HepG2 (cell line): ENCODE results near the gene UBE2R2. TPM values are rescaled to one million over a fixed set of nuclear protein-coding genes. Genes with fewer than 3 reads are reported as not detected.
A peak's percentile ranks its signal among the peaks of the same experiment; 100 is the strongest.

Source experiments
- AFF4 ChIP-seq: sonication (generic); formaldehyde crosslinking; IDR thresholded peaks from 2 replicates; pipeline ENCODE4 v1.4.0; 2020; ENCODE audit warnings: missing genetic modification reagents
- KMT2B ChIP-seq: IDR thresholded peaks from 2 replicates; pipeline ENCODE4 v1.6.1; 2016; ENCODE audit warnings: missing genetic modification reagents, missing compliant biosample characterization
- MAX ChIP-seq: IDR thresholded peaks from 2 replicates; pipeline ENCODE4 v1.6.1; 2012; ENCODE audit warnings: inconsistent platforms
- NFE2 ChIP-seq: sonication (generic); formaldehyde crosslinking; IDR thresholded peaks from 2 replicates; pipeline ENCODE4 v1.4.0; 2020; ENCODE audit warnings: missing genetic modification reagents
- NFE2L2 ChIP-seq: fragments of 150-350 bp; IDR thresholded peaks from 2 replicates; pipeline ENCODE4 v1.6.1; 2014; ENCODE audit warnings: low read length
- SOX6 ChIP-seq, 2 experiments: fragments of 450-650 bp in 1 of 2; sonication (generic) in 1 of 2; formaldehyde crosslinking in 1 of 2; IDR thresholded peaks; 2 replicates each; pipeline versions ENCODE4 v1.4.0 to v1.6.1; 2017 to 2020; ENCODE audit warnings: antibody characterized with exemption in 1 of 2, mild to moderate bottlenecking in 1 of 2, missing genetic modification reagents in 1 of 2
- THAP9 ChIP-seq: sonication (generic); formaldehyde crosslinking; IDR thresholded peaks from 2 replicates; pipeline ENCODE4; 2020; ENCODE audit warnings: missing genetic modification reagents, mild to moderate bottlenecking, borderline replicate concordance
- ZNF121 ChIP-seq: sonication (generic); formaldehyde crosslinking; IDR thresholded peaks from 2 replicates; pipeline ENCODE4 v1.5.0; 2020; ENCODE audit warnings: mild to moderate bottlenecking, missing genetic modification reagents
- ZNF136 ChIP-seq: sonication (generic); formaldehyde crosslinking; IDR thresholded peaks from 2 replicates; pipeline ENCODE4 v1.8.1; 2022; ENCODE audit warnings: low read depth, mild to moderate bottlenecking, moderate library complexity, missing genetic modification reagents
- ZNF142 ChIP-seq: sonication (generic); formaldehyde crosslinking; IDR thresholded peaks from 2 replicates; pipeline ENCODE4 v1.4.0; 2020; ENCODE audit warnings: missing genetic modification reagents
- ZNF282 ChIP-seq: fragments of 450-650 bp; IDR thresholded peaks from 2 replicates; pipeline ENCODE4 v1.6.1; 2018; ENCODE audit not compliant: partially characterized antibody
- ZNF564 ChIP-seq: sonication (generic); formaldehyde crosslinking; IDR thresholded peaks from 2 replicates; pipeline ENCODE4 v1.8.1; 2023; ENCODE audit warnings: mild to moderate bottlenecking, missing genetic modification reagents
- ZNF670 ChIP-seq: sonication (generic); formaldehyde crosslinking; IDR thresholded peaks from 2 replicates; pipeline ENCODE4 v1.8.0; 2022; ENCODE audit warnings: mild to moderate bottlenecking, missing genetic modification reagents, borderline replicate concordance
- ZNF850 ChIP-seq: sonication (generic); formaldehyde crosslinking; conservative IDR thresholded peaks from 2 replicates; pipeline ENCODE4 v1.9.0; 2021; ENCODE audit warnings: mild to moderate bottlenecking, missing genetic modification reagents
- ZUFSP ChIP-seq: sonication (generic); formaldehyde crosslinking; IDR thresholded peaks from 2 replicates; pipeline ENCODE4 v1.9.0; 2021; ENCODE audit warnings: missing genetic modification reagents, mild to moderate bottlenecking, borderline replicate concordance
- polyA plus RNA-seq, 8 experiments: library from polyadenylated mRNA; depleted of rRNA in 3 of 8; stranded (reverse) in 7 of 8; unstranded in 1 of 8; fragments of >200 nt; fragmentation: Illumina TruSeq in 4 of 8; extraction: Trizol in 4 of 8; gene quantifications; 2 replicates each; pipeline versions ENCODE4 v1.2.1 to v1.2.3, GENCODE V29; 2011 to 2016; ENCODE audit warnings: low read depth in 4 of 8, missing spikeins in 1 of 8, mixed read lengths in 1 of 8; ENCODE audit not compliant: insufficient read depth in 1 of 8
- total RNA-seq, 5 experiments: library from RNA; depleted of rRNA; stranded (reverse); fragments of >200 nt; fragmentation: Illumina TruSeq; extraction: Trizol; gene quantifications; 2 replicates each; pipeline ENCODE4 v1.2.3, GENCODE V29; 2016; ENCODE audit warnings: low read depth in 1 of 5

UBE2R2 gene
- total and polyA plus RNA-seq, 2 of the 13 experiments (the other 11 are each of a cell fraction or from before 2014, with no cell fraction given): 14.8 to 20.9 TPM

GRCh38 chr9:33942471-33943083 lies 125.6 kb downstream of the UBE2R2 start (continued):
- TF ChIP-seq ZNF121 (CRISPR knock-in tag): peak; percentile 87
- no peak for TF ChIP-seq ZNF850 (CRISPR knock-in tag)
- no peak for TF ChIP-seq ZNF282
- TF ChIP-seq KMT2B (CRISPR knock-in tag): no peak
- no peak for TF ChIP-seq ZNF136 (CRISPR knock-in tag)
- TF ChIP-seq NFE2: peak; percentile 72; the same call in 1 of the 2 replicates
- no peak for TF ChIP-seq SOX6 (IDR thresholded peaks at IDR 0.05)
- TF ChIP-seq SOX6 (CRISPR knock-in tag; IDR thresholded peaks at IDR 0.05): no peak
- no peak for TF ChIP-seq ZNF142 (CRISPR knock-in tag)
- no peak for TF ChIP-seq THAP9
- TF ChIP-seq MAX: no peak
- no peak for TF ChIP-seq ZNF670 (CRISPR knock-in tag)
- TF ChIP-seq ZNF564 (CRISPR knock-in tag): no peak
- TF ChIP-seq NFE2L2: peak; percentile 97
- no peak for TF ChIP-seq AFF4 (CRISPR knock-in tag)
- no peak for TF ChIP-seq ZUFSP (CRISPR knock-in tag)
